K562 (cell line): ENCODE measurements around the gene SH3BP5. TPM values are rescaled to one million over a fixed set of nuclear protein-coding genes. Genes with fewer than 3 reads are reported as not detected.
A peak's percentile ranks its signal among the peaks of the same experiment; 100 is the strongest.

Experiments
- BHLHE40 ChIP-seq: IDR thresholded peaks from 2 replicates; pipeline ENCODE4 v1.6.1; 2011; ENCODE audit warnings: low read length, improper control_type of control experiment
- CCAR2 ChIP-seq: fragments of 200-400 bp; formaldehyde crosslinking; IDR thresholded peaks from 2 replicates; pipeline ENCODE4 v1.6.1; 2017; ENCODE audit warnings: mild to moderate bottlenecking, low read depth, low read length
- DPF2 ChIP-seq: fragments of 450-650 bp; IDR thresholded peaks from 2 replicates; pipeline ENCODE4 v1.6.1; 2016
- E2F8 ChIP-seq: fragments of 450-650 bp; IDR thresholded peaks from 2 replicates; pipeline ENCODE4 v1.7.1; 2018; ENCODE audit warnings: mild to moderate bottlenecking, low read depth; ENCODE audit not compliant: partially characterized antibody
- EHMT2 ChIP-seq: fragments of 450-650 bp; IDR thresholded peaks from 2 replicates; pipeline ENCODE4 v1.6.1; 2018; ENCODE audit warnings: antibody characterized with exemption
- ELK1 ChIP-seq: sonication (generic); formaldehyde crosslinking; IDR thresholded peaks from 2 replicates; pipeline ENCODE4 v1.8.1; 2022; ENCODE audit warnings: missing genetic modification reagents
- EP300 ChIP-seq: IDR thresholded peaks from 2 replicates; pipeline ENCODE4 v1.6.1; 2012; ENCODE audit warnings: low read length, improper control_type of control experiment
- FOXJ2 ChIP-seq: fragments of 200-800 bp; sonication (Bioruptor generic); IDR thresholded peaks from 2 replicates; pipeline ENCODE4 v1.6.1; 2016; ENCODE audit warnings: missing genetic modification characterization, missing compliant biosample characterization
- MEIS2 ChIP-seq: fragments of 450-650 bp; IDR thresholded peaks from 2 replicates; pipeline ENCODE4 v1.6.1; 2014; ENCODE audit warnings: mild to moderate bottlenecking; ENCODE audit not compliant: partially characterized antibody
- RHOXF2B ChIP-seq: fragments of 250-450 bp; sonication (Bioruptor Pico); conservative IDR thresholded peaks from 2 replicates; pipeline ENCODE4 v1.5.1; 2021
- SAFB2 ChIP-seq: fragments of 200-400 bp; formaldehyde crosslinking; IDR thresholded peaks from 2 replicates; pipeline ENCODE4 v1.6.1; 2018; ENCODE audit warnings: borderline replicate concordance, low read length, low read depth, moderate library complexity; ENCODE audit not compliant: severe bottlenecking
- SAP30 ChIP-seq: fragments of 200-600 bp; sonication (generic); IDR thresholded peaks from 2 replicates; pipeline ENCODE4 v1.6.1; 2012; ENCODE audit warnings: borderline replicate concordance, low read depth, mild to moderate bottlenecking, moderate library complexity, low read length, control low read depth, inconsistent platforms; ENCODE audit not compliant: insufficient read depth, poor library complexity, severe bottlenecking
- SIN3A ChIP-seq, 2 experiments: fragments of 150-350 bp in 1 of 2; IDR thresholded peaks; 2 replicates each; pipeline ENCODE4 v1.6.1; 2011 to 2016; ENCODE audit warnings: borderline replicate concordance in 2 of 2, low read depth in 2 of 2, low read length in 2 of 2, mild to moderate bottlenecking in 2 of 2, moderate library complexity in 2 of 2; ENCODE audit not compliant: control insufficient read depth in 1 of 2
- TRIM24 ChIP-seq, 2 experiments: fragments of 450-650 bp; IDR thresholded peaks; 2 replicates each; pipeline ENCODE4 v1.6.1; 2016
- ZBTB43 ChIP-seq: sonication (generic); formaldehyde crosslinking; IDR thresholded peaks from 2 replicates; pipeline ENCODE4 v1.8.0; 2023; ENCODE audit warnings: mild to moderate bottlenecking, missing genetic modification reagents
- ZBTB49 ChIP-seq: sonication (generic); formaldehyde crosslinking; IDR thresholded peaks from 2 replicates; pipeline ENCODE4 v1.8.0; 2022; ENCODE audit warnings: missing genetic modification reagents, mild to moderate bottlenecking, borderline replicate concordance
- ZKSCAN1 ChIP-seq: fragments of 150-350 bp; IDR thresholded peaks from 2 replicates; pipeline ENCODE4 v1.6.1; 2016; ENCODE audit warnings: low read depth, low read length
- ZNF232 ChIP-seq: sonication (generic); formaldehyde crosslinking; IDR thresholded peaks from 2 replicates; pipeline ENCODE4 v1.8.0; 2022; ENCODE audit warnings: mild to moderate bottlenecking, missing genetic modification reagents
- ZNF24 ChIP-seq: fragments of 450-650 bp; IDR thresholded peaks from 2 replicates; pipeline ENCODE4 v1.6.1; 2016
- ZSCAN32 ChIP-seq: fragments of 450-650 bp; formaldehyde crosslinking; IDR thresholded peaks from 2 replicates; pipeline ENCODE4 v1.4.0; 2020; ENCODE audit warnings: mild to moderate bottlenecking, moderate library complexity
- polyA plus RNA-seq, 8 experiments: library from polyadenylated mRNA; depleted of rRNA in 4 of 8; stranded (reverse) in 5 of 8; unstranded in 3 of 8; fragments of >200 nt; fragmentation: Nextera tagmentation in 2 of 8; fragmentation: Illumina TruSeq in 1 of 8; extraction: Ambion mirVana in 2 of 8; extraction: Trizol in 1 of 8; gene quantifications; 2 replicates each; pipeline versions ENCODE4 v1.2.1 to v1.2.3, GENCODE V29; 2011 to 2014; ENCODE audit warnings: inconsistent platforms in 1 of 8, missing spikeins in 1 of 8
- total RNA-seq, 7 experiments: library from RNA; depleted of rRNA in 6 of 7; stranded (reverse); fragments of >200 nt in 6 of 7; fragmentation: Illumina TruSeq in 2 of 7; extraction: Trizol in 2 of 7; gene quantifications; 2 replicates each; pipeline versions ENCODE4 v1.2.1 to v1.2.3, GENCODE V29; 2011 to 2021; ENCODE audit warnings: low replicate concordance in 1 of 7

The SH3BP5 gene
- total and polyA plus RNA-seq, 9 of the 15 experiments (the other 6 are each of a cell fraction or from before 2014, with no cell fraction given): 2.9 to 29.0 (median 14.9) TPM

- peak in 1 of 2 experiments; percentile 6; a peak in 1 of 4 replicates for TF ChIP-seq SIN3A (IDR thresholded peaks at IDR 0.05; ENCODE audit: borderline replicate concordance in 2 of 2, control insufficient read depth in 1 of 2, low read depth in 2 of 2, low read length in 2 of 2)
- peak; percentile 44 for TF ChIP-seq E2F8
- TF ChIP-seq ZNF24: no peak
- TF ChIP-seq TRIM24 (IDR thresholded peaks at IDR 0.05): no peak
- no peak for TF ChIP-seq ELK1 (CRISPR knock-in tag)
- no peak for TF ChIP-seq FOXJ2 (tag)
- TF ChIP-seq EHMT2: no peak
- TF ChIP-seq ZKSCAN1: no peak
- TF ChIP-seq MEIS2: peak; percentile 87
- no peak for TF ChIP-seq ZSCAN32 (CRISPR knock-in tag)
- TF ChIP-seq ZBTB49: 0 out of 2 replicates have a peak, but pooled peaks have one; percentile 66
- no peak for TF ChIP-seq RHOXF2B (CRISPR knock-in tag)
- TF ChIP-seq ZBTB43 (CRISPR knock-in tag): peak; percentile 85; the same call in 1 of the 2 replicates
- no peak; the same call in 1 of the 2 replicates for TF ChIP-seq BHLHE40
- no peak for TF ChIP-seq EP300
- TF ChIP-seq SAP30: peak; percentile 59
- peak; percentile 27; the same call in 1 of the 2 replicates for TF ChIP-seq ZNF232 (CRISPR knock-in tag)
- no peak for TF ChIP-seq SAFB2
- TF ChIP-seq CCAR2: no peak
- TF ChIP-seq DPF2: 0 out of 2 replicates have a peak, but pooled peaks have one; percentile 7
These were observed 125.5 kb downstream of the SH3BP5 start (continued) for GRCh38 chr3:15206662-15207576.
